GM19463 (cell line): ENCODE results near the gene LITAFD.
A peak's percentile ranks its signal among the peaks of the same experiment; 100 is the strongest.
"Not testable (repeated sequence)": the region's sequence is repeated elsewhere in the genome, so short reads cannot be mapped to it uniquely, and the experiment has no call there.

Experiments used
- ATAC-seq: cut with Tn5 transposase; IDR thresholded peaks from one replicate; pipeline ENCODE4 v1.9.1; 2021; ENCODE audit warnings: mild to moderate bottlenecking, moderate library complexity; ENCODE audit not compliant: unreplicated experiment

LITAFD gene

GRCh38 chr16:8916541-8917225 lies 34.5 kb downstream of the LITAFD start:
- ATAC-seq = no peak

GRCh38 chr16:8917336-8917735 lies 35.2 kb downstream of the LITAFD start:
- not testable (repeated sequence) for ATAC-seq

GRCh38 chr16:8919089-8919933 lies 37.2 kb downstream of the LITAFD start:
- no peak for ATAC-seq

GRCh38 chr16:8919934-8920462 lies 37.8 kb downstream of the LITAFD start:
- no peak for ATAC-seq

- no peak for ATAC-seq
Observed at GRCh38 chr16:8920645-8921346, 38.6 kb downstream of the LITAFD start.

- no peak for ATAC-seq
Observed at GRCh38 chr16:8921347-8921984, 39.3 kb downstream of the LITAFD start.

- no peak for ATAC-seq
Observed at GRCh38 chr16:8923199-8923598, 41.0 kb downstream of the LITAFD start.

- ATAC-seq = no peak
Observed at GRCh38 chr16:8924214-8924613, 42.1 kb downstream of the LITAFD start.

GRCh38 chr16:8925455-8925854 lies 43.3 kb downstream of the LITAFD start:
- ATAC-seq = no peak

- ATAC-seq = no peak
Observed at GRCh38 chr16:8926827-8927226, 44.7 kb downstream of the LITAFD start.

- peak; percentile 62 for ATAC-seq
Observed at GRCh38 chr16:8928467-8928957, 46.4 kb downstream of the LITAFD start.

GRCh38 chr16:8929086-8929748 lies 47.1 kb downstream of the LITAFD start:
- ATAC-seq = no peak

- ATAC-seq = no peak
Observed at GRCh38 chr16:8931859-8932258, 49.7 kb downstream of the LITAFD start.

- ATAC-seq = no peak
Observed at GRCh38 chr16:8934601-8935000, 52.5 kb downstream of the LITAFD start.
